ENCODE data around the gene PDZD7. TPM values are rescaled to one million over a fixed set of nuclear protein-coding genes. Genes with fewer than 3 reads are reported as not detected.
A peak's percentile ranks its signal among the peaks of the same experiment; 100 is the strongest.

PDZD7 gene
- total and polyA plus RNA-seq, 9 of the 15 experiments (the other 6 are each of a cell fraction or from before 2014, with no cell fraction given) = 0.04 to 0.24 (median 0.08) TPM; not detected in 3

GRCh38 chr10:100986952-100987684, 43.8 kb downstream of the PDZD7 start, which contains the start of the genes MRPL43 and TWNK (continued):
- peak; percentile 97 for TF ChIP-seq SAP30 (IDR thresholded peaks at IDR 0.05; ENCODE audit: borderline replicate concordance, insufficient read depth, low read depth, low read length, poor library complexity, severe bottlenecking)
- TF ChIP-seq SP2 (IDR thresholded peaks at IDR 0.05; ENCODE audit: extremely low read depth, low read depth, low read length, poor library complexity, severe bottlenecking) = peak; percentile 20
- TF ChIP-seq SUPT5H (IDR thresholded peaks at IDR 0.05) = peak; percentile 75
- TF ChIP-seq, protein P1, sequence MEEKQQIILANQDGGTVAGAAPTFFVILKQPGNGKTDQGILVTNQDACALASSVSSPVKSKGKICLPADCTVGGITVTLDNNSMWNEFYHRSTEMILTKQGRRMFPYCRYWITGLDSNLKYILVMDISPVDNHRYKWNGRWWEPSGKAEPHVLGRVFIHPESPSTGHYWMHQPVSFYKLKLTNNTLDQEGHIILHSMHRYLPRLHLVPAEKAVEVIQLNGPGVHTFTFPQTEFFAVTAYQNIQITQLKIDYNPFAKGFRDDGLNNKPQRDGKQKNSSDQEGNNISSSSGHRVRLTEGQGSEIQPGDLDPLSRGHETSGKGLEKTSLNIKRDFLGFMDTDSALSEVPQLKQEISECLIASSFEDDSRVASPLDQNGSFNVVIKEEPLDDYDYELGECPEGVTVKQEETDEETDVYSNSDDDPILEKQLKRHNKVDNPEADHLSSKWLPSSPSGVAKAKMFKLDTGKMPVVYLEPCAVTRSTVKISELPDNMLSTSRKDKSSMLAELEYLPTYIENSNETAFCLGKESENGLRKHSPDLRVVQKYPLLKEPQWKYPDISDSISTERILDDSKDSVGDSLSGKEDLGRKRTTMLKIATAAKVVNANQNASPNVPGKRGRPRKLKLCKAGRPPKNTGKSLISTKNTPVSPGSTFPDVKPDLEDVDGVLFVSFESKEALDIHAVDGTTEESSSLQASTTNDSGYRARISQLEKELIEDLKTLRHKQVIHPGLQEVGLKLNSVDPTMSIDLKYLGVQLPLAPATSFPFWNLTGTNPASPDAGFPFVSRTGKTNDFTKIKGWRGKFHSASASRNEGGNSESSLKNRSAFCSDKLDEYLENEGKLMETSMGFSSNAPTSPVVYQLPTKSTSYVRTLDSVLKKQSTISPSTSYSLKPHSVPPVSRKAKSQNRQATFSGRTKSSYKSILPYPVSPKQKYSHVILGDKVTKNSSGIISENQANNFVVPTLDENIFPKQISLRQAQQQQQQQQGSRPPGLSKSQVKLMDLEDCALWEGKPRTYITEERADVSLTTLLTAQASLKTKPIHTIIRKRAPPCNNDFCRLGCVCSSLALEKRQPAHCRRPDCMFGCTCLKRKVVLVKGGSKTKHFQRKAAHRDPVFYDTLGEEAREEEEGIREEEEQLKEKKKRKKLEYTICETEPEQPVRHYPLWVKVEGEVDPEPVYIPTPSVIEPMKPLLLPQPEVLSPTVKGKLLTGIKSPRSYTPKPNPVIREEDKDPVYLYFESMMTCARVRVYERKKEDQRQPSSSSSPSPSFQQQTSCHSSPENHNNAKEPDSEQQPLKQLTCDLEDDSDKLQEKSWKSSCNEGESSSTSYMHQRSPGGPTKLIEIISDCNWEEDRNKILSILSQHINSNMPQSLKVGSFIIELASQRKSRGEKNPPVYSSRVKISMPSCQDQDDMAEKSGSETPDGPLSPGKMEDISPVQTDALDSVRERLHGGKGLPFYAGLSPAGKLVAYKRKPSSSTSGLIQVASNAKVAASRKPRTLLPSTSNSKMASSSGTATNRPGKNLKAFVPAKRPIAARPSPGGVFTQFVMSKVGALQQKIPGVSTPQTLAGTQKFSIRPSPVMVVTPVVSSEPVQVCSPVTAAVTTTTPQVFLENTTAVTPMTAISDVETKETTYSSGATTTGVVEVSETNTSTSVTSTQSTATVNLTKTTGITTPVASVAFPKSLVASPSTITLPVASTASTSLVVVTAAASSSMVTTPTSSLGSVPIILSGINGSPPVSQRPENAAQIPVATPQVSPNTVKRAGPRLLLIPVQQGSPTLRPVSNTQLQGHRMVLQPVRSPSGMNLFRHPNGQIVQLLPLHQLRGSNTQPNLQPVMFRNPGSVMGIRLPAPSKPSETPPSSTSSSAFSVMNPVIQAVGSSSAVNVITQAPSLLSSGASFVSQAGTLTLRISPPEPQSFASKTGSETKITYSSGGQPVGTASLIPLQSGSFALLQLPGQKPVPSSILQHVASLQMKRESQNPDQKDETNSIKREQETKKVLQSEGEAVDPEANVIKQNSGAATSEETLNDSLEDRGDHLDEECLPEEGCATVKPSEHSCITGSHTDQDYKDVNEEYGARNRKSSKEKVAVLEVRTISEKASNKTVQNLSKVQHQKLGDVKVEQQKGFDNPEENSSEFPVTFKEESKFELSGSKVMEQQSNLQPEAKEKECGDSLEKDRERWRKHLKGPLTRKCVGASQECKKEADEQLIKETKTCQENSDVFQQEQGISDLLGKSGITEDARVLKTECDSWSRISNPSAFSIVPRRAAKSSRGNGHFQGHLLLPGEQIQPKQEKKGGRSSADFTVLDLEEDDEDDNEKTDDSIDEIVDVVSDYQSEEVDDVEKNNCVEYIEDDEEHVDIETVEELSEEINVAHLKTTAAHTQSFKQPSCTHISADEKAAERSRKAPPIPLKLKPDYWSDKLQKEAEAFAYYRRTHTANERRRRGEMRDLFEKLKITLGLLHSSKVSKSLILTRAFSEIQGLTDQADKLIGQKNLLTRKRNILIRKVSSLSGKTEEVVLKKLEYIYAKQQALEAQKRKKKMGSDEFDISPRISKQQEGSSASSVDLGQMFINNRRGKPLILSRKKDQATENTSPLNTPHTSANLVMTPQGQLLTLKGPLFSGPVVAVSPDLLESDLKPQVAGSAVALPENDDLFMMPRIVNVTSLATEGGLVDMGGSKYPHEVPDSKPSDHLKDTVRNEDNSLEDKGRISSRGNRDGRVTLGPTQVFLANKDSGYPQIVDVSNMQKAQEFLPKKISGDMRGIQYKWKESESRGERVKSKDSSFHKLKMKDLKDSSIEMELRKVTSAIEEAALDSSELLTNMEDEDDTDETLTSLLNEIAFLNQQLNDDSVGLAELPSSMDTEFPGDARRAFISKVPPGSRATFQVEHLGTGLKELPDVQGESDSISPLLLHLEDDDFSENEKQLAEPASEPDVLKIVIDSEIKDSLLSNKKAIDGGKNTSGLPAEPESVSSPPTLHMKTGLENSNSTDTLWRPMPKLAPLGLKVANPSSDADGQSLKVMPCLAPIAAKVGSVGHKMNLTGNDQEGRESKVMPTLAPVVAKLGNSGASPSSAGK (IDR thresholded peaks at IDR 0.05) = peak; percentile 80
- TF ChIP-seq ETV5 (CRISPR knock-in tag; IDR thresholded peaks at IDR 0.05; ENCODE audit: low read depth) = 0 out of 2 replicates have a peak, but pooled peaks have one; percentile 26
- TF ChIP-seq CHD2 (IDR thresholded peaks at IDR 0.05; ENCODE audit: low read depth, low read length) = peak; percentile 54
- TF ChIP-seq RB1 (IDR thresholded peaks at IDR 0.05; ENCODE audit: low read depth) = peak; percentile 48; the same call in 1 of the 2 replicates
- peak; percentile 75 for TF ChIP-seq TFAP4 (CRISPR knock-in tag; IDR thresholded peaks at IDR 0.05; ENCODE audit: borderline replicate concordance)
- no peak for TF ChIP-seq ATF1 (CRISPR knock-in tag; IDR thresholded peaks at IDR 0.05)
- peak; percentile 30; the same call in 1 of the 2 replicates for TF ChIP-seq ATF1 (tag; IDR thresholded peaks at IDR 0.05)
- TF ChIP-seq, protein P2, sequence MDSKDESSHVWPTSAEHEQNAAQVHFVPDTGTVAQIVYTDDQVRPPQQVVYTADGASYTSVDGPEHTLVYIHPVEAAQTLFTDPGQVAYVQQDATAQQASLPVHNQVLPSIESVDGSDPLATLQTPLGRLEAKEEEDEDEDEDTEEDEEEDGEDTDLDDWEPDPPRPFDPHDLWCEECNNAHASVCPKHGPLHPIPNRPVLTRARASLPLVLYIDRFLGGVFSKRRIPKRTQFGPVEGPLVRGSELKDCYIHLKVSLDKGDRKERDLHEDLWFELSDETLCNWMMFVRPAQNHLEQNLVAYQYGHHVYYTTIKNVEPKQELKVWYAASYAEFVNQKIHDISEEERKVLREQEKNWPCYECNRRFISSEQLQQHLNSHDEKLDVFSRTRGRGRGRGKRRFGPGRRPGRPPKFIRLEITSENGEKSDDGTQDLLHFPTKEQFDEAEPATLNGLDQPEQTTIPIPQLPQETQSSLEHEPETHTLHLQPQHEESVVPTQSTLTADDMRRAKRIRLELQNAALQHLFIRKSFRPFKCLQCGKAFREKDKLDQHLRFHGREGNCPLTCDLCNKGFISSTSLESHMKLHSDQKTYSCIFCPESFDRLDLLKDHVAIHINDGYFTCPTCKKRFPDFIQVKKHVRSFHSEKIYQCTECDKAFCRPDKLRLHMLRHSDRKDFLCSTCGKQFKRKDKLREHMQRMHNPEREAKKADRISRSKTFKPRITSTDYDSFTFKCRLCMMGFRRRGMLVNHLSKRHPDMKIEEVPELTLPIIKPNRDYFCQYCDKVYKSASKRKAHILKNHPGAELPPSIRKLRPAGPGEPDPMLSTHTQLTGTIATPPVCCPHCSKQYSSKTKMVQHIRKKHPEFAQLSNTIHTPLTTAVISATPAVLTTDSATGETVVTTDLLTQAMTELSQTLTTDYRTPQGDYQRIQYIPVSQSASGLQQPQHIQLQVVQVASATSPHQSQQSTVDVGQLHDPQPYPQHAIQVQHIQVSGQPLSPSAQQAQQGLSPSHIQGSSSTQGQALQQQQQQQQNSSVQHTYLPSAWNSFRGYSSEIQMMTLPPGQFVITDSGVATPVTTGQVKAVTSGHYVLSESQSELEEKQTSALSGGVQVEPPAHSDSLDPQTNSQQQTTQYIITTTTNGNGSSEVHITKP (IDR thresholded peaks at IDR 0.05; ENCODE audit: partially characterized antibody) = no peak
